Caco-2 (cell line): ENCODE measurements around the gene ZCCHC2. TPM values are rescaled to one million over a fixed set of nuclear protein-coding genes. Genes with fewer than 3 reads are reported as not detected.

Experiments used
- BruUV-seq: library from RNA; stranded (reverse); fragments of 400-500 nt; replicated peaks from 2 replicates; lab custom pipeline; 2021; lab: Mats Ljungman, UMichigan
- CTCF ChIA-PET: fragments of 300-600 bp; sonication (Branson Sonifier 250); formaldehyde crosslinking; loops from one replicate; lab custom pipeline; 2022; ENCODE audit warnings: antibody characterized with exemption; lab: Charles Lee
- POLR2A ChIA-PET: fragments of 300-600 bp; sonication (Branson Sonifier 250); formaldehyde crosslinking; loops from one replicate; lab custom pipeline; 2022; ENCODE audit warnings: antibody characterized with exemption; lab: Charles Lee
- DNase-seq, 2 experiments: peaks; one replicate each; pipeline versions ENCODE4 v3.0.0 to v3.0.0-alpha.2; 2020 to 2022
- H3K27me3 ChIP-seq: replicated peaks from 2 replicates; pipeline ENCODE4 v1.6.0; 2011; ENCODE audit warnings: low read length; ENCODE audit not compliant: control insufficient read depth, insufficient read depth
- H3K36me3 ChIP-seq: 2 replicates; pipeline ENCODE4 v1.5.1; 2011; ENCODE audit warnings: low read length; ENCODE audit not compliant: control insufficient read depth, insufficient read depth
- H3K4me1 ChIP-seq: fragments of 250-450 bp; sonication (Bioruptor Pico); 2 replicates; pipeline ENCODE4 v1.5.1; 2020; ENCODE audit warnings: mild to moderate bottlenecking
- H3K4me3 ChIP-seq: 2 replicates; pipeline ENCODE4 v1.5.1; 2011; ENCODE audit warnings: low read depth, mild to moderate bottlenecking, control low read depth, low read length
- H3K9me3 ChIP-seq: fragments of 250-450 bp; sonication (Bioruptor Pico); 2 replicates; pipeline ENCODE4 v1.5.1; 2020; ENCODE audit warnings: mild to moderate bottlenecking, moderate library complexity
- H3K27ac Mint-ChIP-seq: one replicate; pipeline ENCODE4 v1.8.0; 2022; ENCODE audit warnings: mixed read lengths; ENCODE audit not compliant: unreplicated experiment
- H3K27me3 Mint-ChIP-seq: one replicate; pipeline ENCODE4 v1.8.0; 2022; ENCODE audit warnings: mixed read lengths; ENCODE audit not compliant: insufficient read depth, unreplicated experiment
- H3K36me3 Mint-ChIP-seq: one replicate; pipeline ENCODE4 v1.8.0; 2022; ENCODE audit warnings: mild to moderate bottlenecking, mixed read lengths; ENCODE audit not compliant: insufficient read depth, unreplicated experiment
- H3K4me1 Mint-ChIP-seq: one replicate; pipeline ENCODE4 v1.8.0; 2022; ENCODE audit warnings: low read depth, mixed read lengths; ENCODE audit not compliant: unreplicated experiment
- H3K4me3 Mint-ChIP-seq: one replicate; pipeline ENCODE4 v1.8.0; 2022; ENCODE audit warnings: mild to moderate bottlenecking, moderate library complexity, mixed read lengths; ENCODE audit not compliant: unreplicated experiment
- H3K9me3 Mint-ChIP-seq: one replicate; pipeline ENCODE4 v1.8.0; 2022; ENCODE audit warnings: mixed read lengths; ENCODE audit not compliant: unreplicated experiment
- CTCF ChIP-seq, 2 experiments: fragments of 200-600 bp in 1 of 2; IDR thresholded peaks; 1 replicate in 1 of 2; 2 replicates in 1 of 2; pipeline versions ENCODE4 v1.5.1 to v1.8.0; 2011 to 2022; ENCODE audit warnings: antibody characterized with exemption in 1 of 2, control low read depth in 1 of 2, inconsistent platforms in 1 of 2, low read depth in 1 of 2, low read length in 1 of 2, mild to moderate bottlenecking in 1 of 2, moderate library complexity in 1 of 2; ENCODE audit not compliant: insufficient read depth in 1 of 2, severe bottlenecking in 1 of 2, unreplicated experiment in 1 of 2
- intact Hi-C: fragments of 100-400 bp; cut with micrococcal nuclease; formaldehyde crosslinking; loops from one replicate; pipeline ENCODE4 v1.10.0; 2022; ENCODE audit not compliant: unreplicated experiment
- total RNA-seq: library from RNA; stranded (reverse); gene quantifications from 2 replicates; pipeline ENCODE4 v1.2.3, GENCODE V29; 2022

Gene ZCCHC2
- total RNA-seq, 1 experiment from 2014 or later = 6.9 TPM

GRCh38 chr18:62531931-62532330 is 9.1 kb downstream of the ZCCHC2 start:
- CTCF ChIA-PET = no interaction called here
- Mint-ChIP-seq H3K27me3 (no peaks in the 10 kb centered on the region), H3K4me1 (no peaks in the 10 kb centered on the region), H3K9me3 (no peaks in the 10 kb centered on the region), H3K36me3 (no peaks in the 10 kb centered on the region), H3K27ac (no peak overlapping the region), H3K4me3 (no peak overlapping the region)
- Histone ChIP-seq H3K4me3 (no peak overlapping the region), H3K27me3 (no peaks in the 10 kb centered on the region), H3K36me3 (no peaks in the 10 kb centered on the region), H3K9me3 (no peaks in the 10 kb centered on the region), H3K4me1 (peaks cover 5% of the 10 kb centered on the region; the same call in 1 of the 2 replicates)
- intact Hi-C loops = no loop called here
- no peak for TF ChIP-seq CTCF (IDR thresholded peaks at IDR 0.05; ENCODE audit: insufficient read depth in 1 of 2, low read depth in 1 of 2, low read length in 1 of 2, severe bottlenecking in 1 of 2, unreplicated experiment in 1 of 2)
- POLR2A ChIA-PET = no interaction called here
- DNase-seq = no peak
- BruUV-seq = no TSS peak

GRCh38 chr18:62536005-62536404 is 13.2 kb downstream of the ZCCHC2 start:
- H3K4me1 ChIP-seq = no peaks in the 10 kb centered on the region
- no TSS peak for BruUV-seq

GRCh38 chr18:62537042-62537894 is 14.4 kb downstream of the ZCCHC2 start:
- no peak for TF ChIP-seq CTCF (IDR thresholded peaks at IDR 0.05; ENCODE audit: insufficient read depth in 1 of 2, low read depth in 1 of 2, low read length in 1 of 2, severe bottlenecking in 1 of 2, unreplicated experiment in 1 of 2)
- no TSS peak for BruUV-seq
- H3K4me1 ChIP-seq = no peaks in the 10 kb centered on the region
- ChIA-PET POLR2A (no interaction called here), CTCF (no interaction called here)
- no peaks in the 10 kb centered on the region for H3K27me3 ChIP-seq
- intact Hi-C loops = no loop called here
- DNase-seq = no peak
- H3K4me3 ChIP-seq = no peak overlapping the region
- Mint-ChIP-seq H3K27ac (no peak overlapping the region), H3K27me3 (no peaks in the 10 kb centered on the region), H3K4me1 (no peaks in the 10 kb centered on the region), H3K36me3 (no peaks in the 10 kb centered on the region), H3K9me3 (no peaks in the 10 kb centered on the region), H3K4me3 (no peak overlapping the region)
- H3K36me3 ChIP-seq = no peaks in the 10 kb centered on the region
- H3K9me3 ChIP-seq = no peaks in the 10 kb centered on the region

More at GRCh38 chr18:62536005-62536404, 13.2 kb downstream of the ZCCHC2 start:
- CTCF ChIA-PET = no interaction called here
- H3K27me3 ChIP-seq = no peaks in the 10 kb centered on the region
- Mint-ChIP-seq H3K4me3 (no peak overlapping the region), H3K4me1 (no peaks in the 10 kb centered on the region), H3K27ac (no peak overlapping the region), H3K27me3 (no peaks in the 10 kb centered on the region), H3K9me3 (no peaks in the 10 kb centered on the region), H3K36me3 (no peaks in the 10 kb centered on the region)
- TF ChIP-seq CTCF (IDR thresholded peaks at IDR 0.05; ENCODE audit: insufficient read depth in 1 of 2, low read depth in 1 of 2, low read length in 1 of 2, severe bottlenecking in 1 of 2, unreplicated experiment in 1 of 2) = no peak
- no peak overlapping the region for H3K4me3 ChIP-seq
- DNase-seq = no peak
- POLR2A ChIA-PET = no interaction called here
- no peaks in the 10 kb centered on the region for H3K9me3 ChIP-seq
- H3K36me3 ChIP-seq = no peaks in the 10 kb centered on the region
- intact Hi-C loops = no loop called here
